HepG2 (cell line): Measurements from ENCODE around the gene SSBP4. TPM values are rescaled to one million over a fixed set of nuclear protein-coding genes. Genes with fewer than 3 reads are reported as not detected.

Source experiments
- ATAC-seq: fragments of 200-7000 bp; cut with Tn5 transposase; 3 replicates; pipeline ENCODE4 v1.9.1; 2020; ENCODE audit warnings: mild to moderate bottlenecking, moderate library complexity
- BruUV-seq: library from RNA; stranded (reverse); fragments of 400-500 nt; replicated peaks from 2 replicates; lab custom pipeline; 2021; lab: Mats Ljungman, UMichigan
- CTCF ChIA-PET: fragments of 300-600 bp; formaldehyde crosslinking; extraction: SDS; loops from one replicate; lab custom pipeline; 2021; ENCODE audit warnings: low total read pairs, inconsistent platforms, low intra/inter-chr PET ratio; lab: Yijun Ruan, JAX
- POLR2A ChIA-PET: fragments of 350-600 bp; sonication (Branson Sonifier 250); formaldehyde crosslinking; loops from one replicate; lab custom pipeline; 2020; ENCODE audit warnings: antibody characterized with exemption, inconsistent platforms; lab: Yijun Ruan, JAX
- DNase-seq: peaks from one replicate; pipeline ENCODE4 v3.0.0-alpha.2; 2015; ENCODE audit warnings: low spot score
- FAIRE-seq: peaks from 3 replicates; lab custom pipeline; 2011; peaks lifted over from hg19 to GRCh38; lab: Jason Lieb, UNC
- H2AFZ ChIP-seq: one replicate; pipeline ENCODE4 v1.6.1; 2011; ENCODE audit warnings: low read length, inconsistent platforms
- H3K27ac ChIP-seq: fragments of 300-600 bp; 3 replicates; pipeline ENCODE4 v1.8.0; 2011; ENCODE audit warnings: mixed run types, mild to moderate bottlenecking, mixed read lengths, low read length, inconsistent platforms; ENCODE audit not compliant: insufficient read depth; ENCODE audit errors: extremely low read length
- H3K27me3 ChIP-seq, 2 experiments: fragments of 200-600 bp in 1 of 2; 2 replicates in 1 of 2; 3 replicates in 1 of 2; pipeline versions ENCODE4 v1.6.0 to v1.8.0; 2011; ENCODE audit warnings: low read length in 2 of 2, mild to moderate bottlenecking in 2 of 2, moderate library complexity in 2 of 2, inconsistent platforms in 1 of 2; ENCODE audit not compliant: insufficient read depth in 2 of 2, control insufficient read depth in 1 of 2
- H3K36me3 ChIP-seq, 2 experiments: fragments of 200-600 bp in 1 of 2; replicated peaks in 1 of 2; 2 replicates in 1 of 2; 3 replicates in 1 of 2; pipeline versions ENCODE4 v1.5.1 to v1.8.0; 2011; ENCODE audit warnings: low read length in 2 of 2, inconsistent platforms in 1 of 2; ENCODE audit not compliant: insufficient read depth in 2 of 2, control insufficient read depth in 1 of 2
- H3K4me1 ChIP-seq: 2 replicates; pipeline ENCODE4 v1.5.1; 2012; ENCODE audit warnings: low read length, inconsistent platforms; ENCODE audit not compliant: insufficient read depth
- H3K4me2 ChIP-seq: 2 replicates; pipeline ENCODE4 v1.6.0; 2011; ENCODE audit warnings: low read depth, low read length, inconsistent platforms
- H3K4me3 ChIP-seq, 3 experiments: fragments of 200-600 bp in 1 of 3; sonication (generic), shearing (Covaris generic) in 1 of 3; replicated peaks in 1 of 3; 2 replicates each; pipeline ENCODE4 v1.5.1; 2011 to 2016; ENCODE audit warnings: low read length in 3 of 3, inconsistent platforms in 2 of 3, low read depth in 2 of 3, mild to moderate bottlenecking in 2 of 3, control low read depth in 1 of 3, mixed read lengths in 1 of 3; ENCODE audit not compliant: insufficient read depth in 1 of 3
- H3K79me2 ChIP-seq: one replicate; pipeline ENCODE4 v1.6.1; 2011; ENCODE audit warnings: low read length, inconsistent platforms; ENCODE audit not compliant: insufficient read depth
- H3K9ac ChIP-seq: 2 replicates; pipeline ENCODE4 v1.6.0; 2011; ENCODE audit warnings: mild to moderate bottlenecking, low read depth, low read length, inconsistent platforms; ENCODE audit not compliant: insufficient read depth
- H3K9me3 ChIP-seq: 2 replicates; pipeline ENCODE4 v1.5.1; 2012; ENCODE audit warnings: mild to moderate bottlenecking, low read length
- H4K20me1 ChIP-seq: 2 replicates; pipeline ENCODE4 v1.6.0; 2011; ENCODE audit warnings: inconsistent platforms, mild to moderate bottlenecking, low read length, moderate library complexity; ENCODE audit not compliant: insufficient read depth
- CBX2 ChIP-seq, 2 experiments: fragments of 200-600 bp in 1 of 2; sonication (generic); formaldehyde crosslinking in 1 of 2; IDR thresholded peaks; 2 replicates each; pipeline versions ENCODE4 v1.7.0 to v1.8.1; 2018 to 2022; ENCODE audit warnings: low read depth in 2 of 2, low read length in 1 of 2, mild to moderate bottlenecking in 1 of 2, missing genetic modification reagents in 1 of 2
- ETV5 ChIP-seq: IDR thresholded peaks from 2 replicates; pipeline ENCODE4 v1.6.1; 2018; ENCODE audit warnings: missing biosample characterization, missing genetic modification reagents, inconsistent platforms, borderline replicate concordance
- MYC ChIP-seq: sonication (generic); formaldehyde crosslinking; IDR thresholded peaks from 2 replicates; pipeline ENCODE4 v1.9.0; 2021; ENCODE audit warnings: missing genetic modification reagents, borderline replicate concordance
- ZNF3 ChIP-seq: IDR thresholded peaks from 2 replicates; pipeline ENCODE4 v1.7.0; 2017; ENCODE audit warnings: inconsistent platforms
- ZNF788 ChIP-seq: sonication (generic); formaldehyde crosslinking; IDR thresholded peaks from 2 replicates; pipeline ENCODE4 v1.5.0; 2020; ENCODE audit warnings: mild to moderate bottlenecking, missing genetic modification reagents, borderline replicate concordance
- WGBS: methylation state at CpG from one replicate; pipeline ENCODE4 v1.1.6; 2017; ENCODE audit warnings: low lambda C conversion rate; 5-methylcytosine and 5-hydroxymethylcytosine counted together
- in situ Hi-C: cut with HindIII; loops from 2 replicates; pipeline ENCODE4 v1.10.0; 2017; ENCODE audit warnings: low pct_unique_long_range_greater_than_20kb; ENCODE audit not compliant: extremely low pct_ligation_motif_present
- intact Hi-C: fragments of 100-400 bp; cut with micrococcal nuclease; formaldehyde crosslinking; loops from one replicate; pipeline ENCODE4 v1.10.0; 2022; ENCODE audit not compliant: unreplicated experiment
- polyA plus RNA-seq, 8 experiments: library from polyadenylated mRNA; depleted of rRNA in 3 of 8; stranded (reverse) in 7 of 8; unstranded in 1 of 8; fragments of >200 nt; fragmentation: Illumina TruSeq in 4 of 8; extraction: Trizol in 4 of 8; gene quantifications; 2 replicates each; pipeline versions ENCODE4 v1.2.1 to v1.2.3, GENCODE V29; 2011 to 2016; ENCODE audit warnings: low read depth in 4 of 8, missing spikeins in 1 of 8, mixed read lengths in 1 of 8; ENCODE audit not compliant: insufficient read depth in 1 of 8
- total RNA-seq, 5 experiments: library from RNA; depleted of rRNA; stranded (reverse); fragments of >200 nt; fragmentation: Illumina TruSeq; extraction: Trizol; gene quantifications; 2 replicates each; pipeline ENCODE4 v1.2.3, GENCODE V29; 2016; ENCODE audit warnings: low read depth in 1 of 5
- TF ChIP-seq, protein P1 (sequence below): sonication (generic); formaldehyde crosslinking; IDR thresholded peaks from 2 replicates; pipeline ENCODE4 v1.4.0; 2020; ENCODE audit warnings: missing genetic modification reagents
- TF ChIP-seq, protein P2 (sequence below): sonication (generic); formaldehyde crosslinking; IDR thresholded peaks from 2 replicates; pipeline ENCODE4 v1.5.0; 2020; ENCODE audit warnings: mild to moderate bottlenecking, missing genetic modification reagents
- TF ChIP-seq, protein P3 (sequence below): sonication (generic); formaldehyde crosslinking; IDR thresholded peaks from 2 replicates; pipeline ENCODE4 v1.9.0; 2021; ENCODE audit warnings: missing genetic modification reagents, borderline replicate concordance
- TF ChIP-seq, protein P4 (sequence below): sonication (generic); formaldehyde crosslinking; IDR thresholded peaks from 2 replicates; pipeline ENCODE4 v1.8.0; 2022; ENCODE audit warnings: missing genetic modification reagents, low read depth, mild to moderate bottlenecking, borderline replicate concordance

The SSBP4 gene
- total and polyA plus RNA-seq, 2 of the 13 experiments (the other 11 are each of a cell fraction or from before 2014, with no cell fraction given): 20.8 to 39.5 TPM

DNA sequence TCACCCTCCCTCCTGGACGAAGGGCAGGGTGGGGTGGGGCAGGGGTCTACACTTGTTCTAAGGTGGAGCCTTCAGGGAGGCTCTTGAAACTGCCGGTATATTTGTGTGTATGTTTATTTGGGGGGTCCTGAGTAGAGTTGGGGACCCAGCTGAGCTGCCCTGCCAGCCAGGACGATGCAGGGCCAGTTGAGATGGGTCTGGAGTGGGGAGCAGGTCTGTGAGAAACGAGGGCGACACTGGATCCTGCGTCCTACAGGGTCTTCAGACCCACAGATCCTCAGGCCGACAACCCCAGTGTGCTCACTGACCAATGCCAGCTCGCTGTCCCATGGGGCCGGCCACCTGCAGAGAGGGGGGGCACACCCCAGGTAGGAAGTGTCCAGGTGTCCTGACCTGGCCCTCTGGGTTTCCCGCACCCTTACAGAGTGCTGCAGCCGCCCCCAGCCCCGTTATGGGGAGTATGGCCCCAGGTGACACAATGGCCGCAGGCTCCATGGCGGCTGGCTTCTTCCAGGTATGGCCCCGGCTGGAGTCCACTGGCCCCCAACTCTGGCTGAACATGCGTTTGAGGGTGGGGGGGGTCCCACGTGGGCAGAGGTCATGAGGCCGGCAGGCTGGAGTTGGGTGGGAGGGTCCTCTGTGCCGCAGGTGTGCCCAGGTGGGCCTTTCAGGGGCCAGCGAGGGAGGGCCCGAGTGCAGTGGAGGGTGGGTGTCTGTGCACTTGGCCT is 11.4 kb downstream of the SSBP4 start:
- 98% methylated on average over 3 of the region's 21 CpGs for WGBS
- no peaks in the 10 kb centered on the region for H3K27me3 ChIP-seq
- H3K4me3 ChIP-seq: no peak overlapping the region
- H3K36me3 ChIP-seq: peaks cover 1 to 3% of the 10 kb centered on the region in 2 experiments; a peak in 2 of 5 replicates
- no peak overlapping the region for H2AFZ ChIP-seq
- no peaks in the 10 kb centered on the region for H3K9me3 ChIP-seq
- FAIRE-seq (no peak), ATAC-seq (no peak), DNase-seq (no peak)
- no peak overlapping the region for H3K27ac ChIP-seq
- CTCF ChIA-PET: no interaction called here
- in situ Hi-C loops (no loop called here), intact Hi-C loops (no loop called here)
- BruUV-seq: no TSS peak
- no peaks in the 10 kb centered on the region for H3K79me2 ChIP-seq
- no peak overlapping the region for H3K9ac ChIP-seq
- TF ChIP-seq ETV5 (no peak), CBX2 (IDR thresholded peaks at IDR 0.05; ENCODE audit: low read depth, low read length) (no peak), CBX2 (CRISPR knock-in tag; IDR thresholded peaks at IDR 0.05; ENCODE audit: low read depth) (no peak), ZNF3 (CRISPR knock-in tag) (no peak), ZNF788 (no peak), MYC (CRISPR knock-in tag) (no peak)
- TF ChIP-seq, protein P1, sequence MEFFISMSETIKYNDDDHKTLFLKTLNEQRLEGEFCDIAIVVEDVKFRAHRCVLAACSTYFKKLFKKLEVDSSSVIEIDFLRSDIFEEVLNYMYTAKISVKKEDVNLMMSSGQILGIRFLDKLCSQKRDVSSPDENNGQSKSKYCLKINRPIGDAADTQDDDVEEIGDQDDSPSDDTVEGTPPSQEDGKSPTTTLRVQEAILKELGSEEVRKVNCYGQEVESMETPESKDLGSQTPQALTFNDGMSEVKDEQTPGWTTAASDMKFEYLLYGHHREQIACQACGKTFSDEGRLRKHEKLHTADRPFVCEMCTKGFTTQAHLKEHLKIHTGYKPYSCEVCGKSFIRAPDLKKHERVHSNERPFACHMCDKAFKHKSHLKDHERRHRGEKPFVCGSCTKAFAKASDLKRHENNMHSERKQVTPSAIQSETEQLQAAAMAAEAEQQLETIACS: no peak
- TF ChIP-seq, protein P2, sequence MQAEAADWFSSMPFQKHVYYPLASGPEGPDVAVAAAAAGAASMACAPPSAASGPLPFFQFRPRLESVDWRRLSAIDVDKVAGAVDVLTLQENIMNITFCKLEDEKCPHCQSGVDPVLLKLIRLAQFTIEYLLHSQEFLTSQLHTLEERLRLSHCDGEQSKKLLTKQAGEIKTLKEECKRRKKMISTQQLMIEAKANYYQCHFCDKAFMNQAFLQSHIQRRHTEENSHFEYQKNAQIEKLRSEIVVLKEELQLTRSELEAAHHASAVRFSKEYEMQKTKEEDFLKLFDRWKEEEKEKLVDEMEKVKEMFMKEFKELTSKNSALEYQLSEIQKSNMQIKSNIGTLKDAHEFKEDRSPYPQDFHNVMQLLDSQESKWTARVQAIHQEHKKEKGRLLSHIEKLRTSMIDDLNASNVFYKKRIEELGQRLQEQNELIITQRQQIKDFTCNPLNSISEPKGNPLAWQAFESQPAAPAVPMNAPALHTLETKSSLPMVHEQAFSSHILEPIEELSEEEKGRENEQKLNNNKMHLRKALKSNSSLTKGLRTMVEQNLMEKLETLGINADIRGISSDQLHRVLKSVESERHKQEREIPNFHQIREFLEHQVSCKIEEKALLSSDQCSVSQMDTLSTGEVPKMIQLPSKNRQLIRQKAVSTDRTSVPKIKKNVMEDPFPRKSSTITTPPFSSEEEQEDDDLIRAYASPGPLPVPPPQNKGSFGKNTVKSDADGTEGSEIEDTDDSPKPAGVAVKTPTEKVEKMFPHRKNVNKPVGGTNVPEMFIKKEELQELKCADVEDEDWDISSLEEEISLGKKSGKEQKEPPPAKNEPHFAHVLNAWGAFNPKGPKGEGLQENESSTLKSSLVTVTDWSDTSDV (CRISPR knock-in tag): no peak
- TF ChIP-seq, protein P3, sequence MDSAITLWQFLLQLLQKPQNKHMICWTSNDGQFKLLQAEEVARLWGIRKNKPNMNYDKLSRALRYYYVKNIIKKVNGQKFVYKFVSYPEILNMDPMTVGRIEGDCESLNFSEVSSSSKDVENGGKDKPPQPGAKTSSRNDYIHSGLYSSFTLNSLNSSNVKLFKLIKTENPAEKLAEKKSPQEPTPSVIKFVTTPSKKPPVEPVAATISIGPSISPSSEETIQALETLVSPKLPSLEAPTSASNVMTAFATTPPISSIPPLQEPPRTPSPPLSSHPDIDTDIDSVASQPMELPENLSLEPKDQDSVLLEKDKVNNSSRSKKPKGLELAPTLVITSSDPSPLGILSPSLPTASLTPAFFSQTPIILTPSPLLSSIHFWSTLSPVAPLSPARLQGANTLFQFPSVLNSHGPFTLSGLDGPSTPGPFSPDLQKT (CRISPR knock-in tag): no peak
- TF ChIP-seq, protein P4, sequence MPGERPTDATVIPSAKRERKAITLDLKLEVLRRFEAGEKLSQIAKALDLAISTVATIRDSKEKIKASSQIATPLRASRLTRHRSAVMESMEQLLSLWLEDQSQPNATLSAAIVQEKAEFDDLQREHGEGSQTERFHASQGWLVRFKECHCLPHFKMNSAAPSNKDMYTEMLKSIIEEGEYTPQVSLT: no peak
- POLR2A ChIA-PET: no interaction called here
- H4K20me1 ChIP-seq: no peaks in the 10 kb centered on the region
- no peak overlapping the region for H3K4me2 ChIP-seq
- H3K4me1 ChIP-seq: no peaks in the 10 kb centered on the region
